Activated T-helper 1 cell treated with anti-CD3 and anti-CD28 coated beads, Interleukin-12 subunit alpha, Interleukin-12 subunit beta, Interleukin-2, Interleukin-4 antibody, amounts not matched to agents 30 ng/mL and 10 ng/mL and 1 ng/mL, durations not matched to agents 14 hours and 24 hours and 36 hours (primary cell): Measurements from ENCODE around the gene ACTA2. TPM values are rescaled to one million over a fixed set of nuclear protein-coding genes. Genes with fewer than 3 reads are reported as not detected.

Experiments
- DNase-seq: peaks from one replicate; pipeline ENCODE4 v3.0.0; 2021; ENCODE audit warnings: low spot score
- H3K27ac Mint-ChIP-seq: one replicate; pipeline ENCODE4 v1.8.0; 2021; ENCODE audit warnings: mild to moderate bottlenecking, mixed read lengths
- H3K27me3 Mint-ChIP-seq: one replicate; pipeline ENCODE4 v1.8.0; 2022; ENCODE audit warnings: mild to moderate bottlenecking, moderate library complexity, mixed read lengths; ENCODE audit not compliant: insufficient read depth
- H3K36me3 Mint-ChIP-seq: one replicate; pipeline ENCODE4 v1.8.0; 2021; ENCODE audit warnings: low read depth, mixed read lengths
- H3K4me1 Mint-ChIP-seq: one replicate; pipeline ENCODE4 v1.8.0; 2021; ENCODE audit warnings: low read depth, mixed read lengths
- H3K4me3 Mint-ChIP-seq: one replicate; pipeline ENCODE4 v1.8.0; 2021; ENCODE audit warnings: mild to moderate bottlenecking, moderate library complexity, mixed read lengths
- H3K9me3 Mint-ChIP-seq: one replicate; pipeline ENCODE4 v1.8.0; 2021; ENCODE audit warnings: mixed read lengths
- intact Hi-C: fragments of 100-400 bp; cut with micrococcal nuclease; formaldehyde crosslinking; loops from one replicate; pipeline ENCODE4 v1.15.1; 2024
- total RNA-seq: library from RNA; stranded (reverse); gene quantifications from 2 replicates; pipeline ENCODE4 v1.2.3, GENCODE V29; 2022

Gene ACTA2
- total RNA-seq, 1 donor from 2014 or later, result 12.2 TPM

- peak overlapping the region; percentile 97 for H3K27ac Mint-ChIP-seq
- H3K36me3 Mint-ChIP-seq, result peaks cover 11% of the 10 kb centered on the region
- peaks cover 10% of the 10 kb centered on the region for H3K9me3 Mint-ChIP-seq
- peaks cover 69% of the 10 kb centered on the region for H3K4me1 Mint-ChIP-seq
- no peak for DNase-seq
- H3K4me3 Mint-ChIP-seq, result peak overlapping the region; percentile 97
- no peaks in the 10 kb centered on the region for H3K27me3 Mint-ChIP-seq
- intact Hi-C loops, result loop anchor here (1.0 to 10.0 kb wide), 12 partner anchors 15 to 1895 kb away; partner anchors contain the start of genes GLUD1, IFIT5, KIF20B and PANK1
Observed at GRCh38 chr10:88989824-88990383, 37.3 kb upstream of the ACTA2 start.

DNA sequence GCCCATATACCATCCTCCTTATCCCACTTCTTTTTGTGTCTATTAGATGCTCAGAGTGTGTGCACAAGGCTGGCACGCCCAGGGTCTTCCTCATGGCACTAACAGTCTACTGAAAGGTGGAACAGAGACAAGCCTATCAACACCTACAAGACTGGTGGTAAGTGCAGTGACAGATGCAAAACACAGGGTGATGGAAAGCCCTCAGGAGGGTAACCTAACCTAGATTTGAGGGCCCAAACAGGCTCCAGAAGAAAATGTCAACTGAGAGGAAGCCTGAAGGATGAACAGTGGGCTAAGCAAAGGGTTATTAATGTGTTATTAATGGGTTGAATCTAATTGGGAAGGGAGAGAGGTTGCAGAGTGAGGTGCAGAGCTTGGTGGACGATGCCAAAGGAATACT lies 36.9 kb upstream of the ACTA2 start:
- intact Hi-C loops, result loop anchor here (10.0 kb wide), 1 partner anchor 655 kb away; the partner anchor contains the start of gene PANK1
- no peaks in the 10 kb centered on the region for H3K27me3 Mint-ChIP-seq
- peak overlapping the region; percentile 43 for H3K27ac Mint-ChIP-seq
- peaks cover 13% of the 10 kb centered on the region for H3K36me3 Mint-ChIP-seq
- no peak for DNase-seq
- peaks cover 10% of the 10 kb centered on the region for H3K9me3 Mint-ChIP-seq
- peak overlapping the region; percentile 97 for H3K4me3 Mint-ChIP-seq
- H3K4me1 Mint-ChIP-seq, result peaks cover 71% of the 10 kb centered on the region

- Mint-ChIP-seq H3K27ac (peak overlapping the region; percentile 32), H3K4me3 (no peak overlapping the region), H3K4me1 (peaks cover 66% of the 10 kb centered on the region), H3K27me3 (no peaks in the 10 kb centered on the region), H3K36me3 (peaks cover 17% of the 10 kb centered on the region), H3K9me3 (peaks cover 10% of the 10 kb centered on the region)
- no peak for DNase-seq
- intact Hi-C loops, result loop anchor here (10.0 kb wide), 1 partner anchor 657 kb away; the partner anchor contains the start of gene PANK1
Observed at GRCh38 chr10:88987840-88988239, 35.3 kb upstream of the ACTA2 start.

GRCh38 chr10:88987243-88987725 lies 34.7 kb upstream of the ACTA2 start:
- DNase-seq, result peak; percentile 35
- Mint-ChIP-seq H3K27ac (peak overlapping the region; percentile 66), H3K9me3 (peaks cover 10% of the 10 kb centered on the region), H3K36me3 (peaks cover 15% of the 10 kb centered on the region), H3K27me3 (no peaks in the 10 kb centered on the region), H3K4me1 (peaks cover 60% of the 10 kb centered on the region), H3K4me3 (peak overlapping the region; percentile 51)
- intact Hi-C loops, result loop anchor here (10.0 kb wide), 1 partner anchor 658 kb away; the partner anchor contains the start of gene PANK1

DNA sequence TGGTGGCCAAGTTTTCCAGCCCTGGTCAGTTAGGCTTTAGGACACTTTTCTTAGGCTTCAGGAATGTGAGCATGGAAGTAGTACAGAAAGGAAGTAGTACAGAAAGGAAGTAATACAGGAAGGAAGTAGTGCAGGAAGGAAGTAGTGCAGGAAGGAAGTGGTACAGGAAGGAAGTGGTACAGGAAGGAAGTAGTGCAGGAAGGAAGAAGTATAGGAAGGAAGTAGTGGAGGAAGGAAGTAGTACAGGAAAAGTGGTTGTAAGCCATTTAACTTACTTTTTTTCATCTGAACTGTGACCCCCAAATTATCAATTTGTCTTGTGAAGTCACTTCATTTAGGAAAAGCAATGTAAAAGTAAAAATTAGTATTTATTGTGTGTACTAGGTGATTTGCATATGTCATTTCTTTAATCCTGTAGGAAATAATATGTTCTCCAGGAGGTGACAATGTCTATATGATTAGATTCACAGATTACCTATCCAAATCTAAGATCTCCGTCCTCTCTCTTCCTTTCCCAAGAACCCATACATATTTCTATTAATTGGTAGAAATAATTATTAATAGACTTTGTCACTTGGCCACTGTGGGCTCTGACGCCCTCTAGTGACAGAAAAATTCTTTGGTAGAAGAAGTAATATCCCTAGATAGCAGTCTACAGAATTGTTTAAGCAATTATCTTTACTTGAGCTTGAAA lies 34.1 kb upstream of the ACTA2 start:
- Mint-ChIP-seq H3K27ac (no peak overlapping the region), H3K36me3 (peaks cover 18% of the 10 kb centered on the region), H3K4me3 (no peak overlapping the region), H3K4me1 (peaks cover 55% of the 10 kb centered on the region), H3K27me3 (no peaks in the 10 kb centered on the region), H3K9me3 (peaks cover 10% of the 10 kb centered on the region)
- DNase-seq, result no peak
- intact Hi-C loops, result loop anchor here (10.0 kb wide), 1 partner anchor 658 kb away; the partner anchor contains the start of gene PANK1

- peaks cover 10% of the 10 kb centered on the region for H3K9me3 Mint-ChIP-seq
- H3K27ac Mint-ChIP-seq, result no peak overlapping the region
- H3K4me3 Mint-ChIP-seq, result no peak overlapping the region
- DNase-seq, result no peak
- H3K27me3 Mint-ChIP-seq, result peaks cover 3% of the 10 kb centered on the region
- intact Hi-C loops, result loop anchor here (10.0 kb wide), 1 partner anchor 660 kb away; the partner anchor contains the start of gene PANK1
- peaks cover 43% of the 10 kb centered on the region for H3K4me1 Mint-ChIP-seq
- peaks cover 22% of the 10 kb centered on the region for H3K36me3 Mint-ChIP-seq
Observed at GRCh38 chr10:88984525-88984924, 32.0 kb upstream of the ACTA2 start.

- Mint-ChIP-seq H3K9me3 (peaks cover 10% of the 10 kb centered on the region), H3K4me3 (no peak overlapping the region), H3K27ac (no peak overlapping the region), H3K27me3 (peaks cover 3% of the 10 kb centered on the region), H3K36me3 (peaks cover 22% of the 10 kb centered on the region), H3K4me1 (peaks cover 37% of the 10 kb centered on the region)
- no peak for DNase-seq
- intact Hi-C loops, result loop anchor here (10.0 kb wide), 1 partner anchor 661 kb away; the partner anchor contains the start of gene PANK1
Observed at GRCh38 chr10:88983939-88984338, 31.4 kb upstream of the ACTA2 start.

DNA sequence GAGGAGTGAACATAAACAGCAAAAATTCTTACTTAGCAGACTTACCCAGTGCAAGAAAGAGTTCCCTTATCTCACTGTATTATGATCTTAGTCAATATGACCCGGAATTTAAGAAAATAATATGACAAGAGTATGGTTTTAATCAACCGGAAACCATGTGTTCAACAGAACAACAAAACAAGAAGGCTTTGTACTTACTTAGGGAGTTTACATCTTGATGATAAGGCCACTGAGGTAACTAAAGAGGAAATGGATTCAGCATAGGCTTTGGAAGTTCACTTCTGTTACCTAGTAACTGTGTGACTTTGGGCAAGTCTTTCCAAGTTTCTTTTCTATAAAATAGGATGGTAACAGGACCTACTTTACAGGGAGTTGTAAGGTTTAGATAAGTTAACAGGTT lies 30.6 kb upstream of the ACTA2 start:
- Mint-ChIP-seq H3K27ac (no peak overlapping the region), H3K4me1 (peaks cover 32% of the 10 kb centered on the region), H3K4me3 (no peak overlapping the region), H3K9me3 (peaks cover 10% of the 10 kb centered on the region), H3K27me3 (peaks cover 3% of the 10 kb centered on the region), H3K36me3 (peaks cover 24% of the 10 kb centered on the region)
- DNase-seq, result no peak
- intact Hi-C loops, result loop anchor here (10.0 kb wide), 1 partner anchor 662 kb away; the partner anchor contains the start of gene PANK1

DNA sequence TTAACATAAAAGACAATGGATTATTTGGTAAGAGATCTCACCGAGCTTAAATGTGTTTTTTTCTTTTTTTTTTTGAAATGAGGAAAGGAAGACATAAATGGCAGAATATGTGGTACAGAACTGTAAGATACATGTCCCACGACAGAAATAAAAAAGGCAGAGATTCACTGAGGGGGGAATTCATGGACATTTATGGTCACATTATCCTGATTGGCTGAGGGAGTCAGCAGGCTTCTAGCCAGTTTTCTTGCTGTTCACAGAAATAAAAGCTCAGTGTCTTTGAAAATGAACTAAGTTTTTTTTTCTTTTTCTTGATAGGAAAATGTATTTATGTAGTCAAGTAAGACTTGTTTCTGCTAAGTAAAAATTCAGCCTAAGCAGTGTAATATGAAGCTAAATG lies 29.8 kb upstream of the ACTA2 start:
- no peak overlapping the region for H3K27ac Mint-ChIP-seq
- peaks cover 3% of the 10 kb centered on the region for H3K27me3 Mint-ChIP-seq
- peaks cover 23% of the 10 kb centered on the region for H3K4me1 Mint-ChIP-seq
- peaks cover 19% of the 10 kb centered on the region for H3K36me3 Mint-ChIP-seq
- peaks cover 7% of the 10 kb centered on the region for H3K9me3 Mint-ChIP-seq
- intact Hi-C loops, result loop anchor here (10.0 kb wide), 1 partner anchor 662 kb away; the partner anchor contains the start of gene PANK1
- no peak overlapping the region for H3K4me3 Mint-ChIP-seq
- no peak for DNase-seq

DNA sequence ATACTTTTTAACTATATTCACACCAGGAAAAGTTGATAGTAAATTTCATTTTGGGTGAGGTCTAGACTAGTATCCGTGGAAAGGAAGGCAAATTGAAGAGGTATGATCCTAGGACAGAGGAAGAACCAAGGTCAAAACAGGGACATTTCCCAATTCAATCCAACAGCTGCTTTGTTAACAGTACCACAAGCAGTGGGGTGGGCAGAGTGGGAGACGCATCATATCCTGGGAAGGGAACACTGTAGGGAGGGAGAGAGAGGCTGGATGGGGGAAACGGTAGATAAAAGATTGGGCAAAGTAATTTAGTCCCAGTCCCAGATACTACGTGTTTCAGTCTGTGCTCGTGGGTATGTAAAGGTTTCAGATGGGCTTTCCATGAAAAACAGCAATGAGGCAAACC lies 28.9 kb upstream of the ACTA2 start:
- Mint-ChIP-seq H3K9me3 (peaks cover 4% of the 10 kb centered on the region), H3K4me3 (no peak overlapping the region), H3K36me3 (peaks cover 18% of the 10 kb centered on the region), H3K27me3 (peaks cover 3% of the 10 kb centered on the region), H3K4me1 (peaks cover 16% of the 10 kb centered on the region), H3K27ac (no peak overlapping the region)
- intact Hi-C loops, result loop anchor here (10.0 kb wide), 1 partner anchor 663 kb away; the partner anchor contains the start of gene PANK1
- no peak for DNase-seq

DNA sequence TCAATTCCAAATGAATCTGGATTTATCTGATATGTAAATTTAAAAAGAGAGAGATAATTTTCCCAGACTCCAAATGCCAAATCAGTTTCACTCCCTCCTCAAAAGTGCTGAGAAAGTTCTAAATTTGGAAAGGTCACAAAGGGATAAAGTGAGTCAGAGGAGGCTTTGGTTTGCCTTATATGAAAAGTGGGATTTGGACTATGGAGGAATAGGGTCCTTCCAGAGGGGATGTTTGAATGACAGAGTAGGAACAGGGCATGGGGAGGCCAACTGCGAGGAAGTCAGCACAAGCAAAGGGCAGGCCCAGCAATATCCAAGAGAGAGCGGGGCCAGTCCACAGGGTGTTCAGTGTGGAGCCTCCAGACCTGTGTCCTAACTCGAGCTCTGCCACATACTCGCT lies 28.2 kb upstream of the ACTA2 start:
- DNase-seq, result no peak
- H3K27me3 Mint-ChIP-seq, result peaks cover 3% of the 10 kb centered on the region
- H3K9me3 Mint-ChIP-seq, result no peaks in the 10 kb centered on the region
- H3K27ac Mint-ChIP-seq, result no peak overlapping the region
- H3K4me3 Mint-ChIP-seq, result no peak overlapping the region
- H3K36me3 Mint-ChIP-seq, result peaks cover 15% of the 10 kb centered on the region
- intact Hi-C loops, result loop anchor here (10.0 kb wide), 1 partner anchor 664 kb away; the partner anchor contains the start of gene PANK1
- peaks cover 15% of the 10 kb centered on the region for H3K4me1 Mint-ChIP-seq

- DNase-seq, result no peak
- Mint-ChIP-seq H3K9me3 (no peaks in the 10 kb centered on the region), H3K4me3 (no peak overlapping the region), H3K27ac (no peak overlapping the region), H3K27me3 (peaks cover 3% of the 10 kb centered on the region), H3K4me1 (peaks cover 20% of the 10 kb centered on the region), H3K36me3 (peaks cover 15% of the 10 kb centered on the region)
- intact Hi-C loops, result loop anchor here (10.0 kb wide), 1 partner anchor 665 kb away; the partner anchor contains the start of gene PANK1
Observed at GRCh38 chr10:88980247-88980646, 27.7 kb upstream of the ACTA2 start.
